Activated CD8-positive, alpha-beta memory T cell treated with anti-CD3 and anti-CD28 coated beads for 4 hours (primary cell): ENCODE data around the gene ALDH18A1.
A peak's percentile ranks its signal among the peaks of the same experiment; 100 is the strongest.
"Not testable (repeated sequence)": the region's sequence is repeated elsewhere in the genome, so short reads cannot be mapped to it uniquely, and the experiment has no call there.

Experiments used
- DNase-seq, 2 donors: peaks; one replicate each; pipeline ENCODE4 v3.0.0-alpha.2; 2020; ENCODE audit warnings: low read depth in 2 of 2

Gene ALDH18A1

GRCh38 chr10:95656291-95657164 lies at the start of gene ALDH18A1:
ALDH18A1 (minus strand) TSS chr10:95656711; CDS start chr10:95653377, 3,334 bp downstream.
- peak; percentile 84 to 88 for DNase-seq

GRCh38 chr10:95698415-95698814 lies 41.9 kb upstream of the ALDH18A1 start:
- DNase-seq = no peak

- DNase-seq = no peak
Observed at GRCh38 chr10:95697429-95697828, 40.9 kb upstream of the ALDH18A1 start.

- DNase-seq = no peak
Observed at GRCh38 chr10:95694665-95695064, 38.2 kb upstream of the ALDH18A1 start.

GRCh38 chr10:95693668-95694534 lies 37.4 kb upstream of the ALDH18A1 start, which contains the start of gene TCTN3:
TCTN3 (minus strand) TSS chr10:95693927; CDS start chr10:95693899, 28 bp downstream.
- DNase-seq = peak; percentile 94 to 96

- DNase-seq = no peak
Observed at GRCh38 chr10:95693071-95693667, 36.7 kb upstream of the ALDH18A1 start.

GRCh38 chr10:95691281-95691680 lies 34.8 kb upstream of the ALDH18A1 start:
- no peak for DNase-seq

GRCh38 chr10:95688648-95689047 lies 32.1 kb upstream of the ALDH18A1 start:
- DNase-seq = no peak

- no peak for DNase-seq
Observed at GRCh38 chr10:95683966-95684365, 27.5 kb upstream of the ALDH18A1 start.

GRCh38 chr10:95675403-95676116 lies 19.0 kb upstream of the ALDH18A1 start:
- DNase-seq = no peak

- DNase-seq = no peak
Observed at GRCh38 chr10:95674643-95675042, 18.1 kb upstream of the ALDH18A1 start.

GRCh38 chr10:95672641-95673040 lies 16.1 kb upstream of the ALDH18A1 start:
- not testable (repeated sequence) for DNase-seq

- no peak for DNase-seq
Observed at GRCh38 chr10:95664543-95664942, 8.0 kb upstream of the ALDH18A1 start.

GRCh38 chr10:95663496-95663895 lies 7.0 kb upstream of the ALDH18A1 start:
- no peak for DNase-seq

GRCh38 chr10:95661818-95662217 lies 5.3 kb upstream of the ALDH18A1 start:
- no peak for DNase-seq

GRCh38 chr10:95660283-95660682 lies 3.8 kb upstream of the ALDH18A1 start:
- no peak for DNase-seq

- no peak for DNase-seq
Observed at GRCh38 chr10:95657250-95657649, 739 bp upstream of the ALDH18A1 start.

- DNase-seq = no peak
Observed at GRCh38 chr10:95655571-95656290, 780 bp downstream of the ALDH18A1 start.

- DNase-seq = no peak
Observed at GRCh38 chr10:95653895-95654294, 2.6 kb downstream of the ALDH18A1 start.

- no peak for DNase-seq
Observed at GRCh38 chr10:95651346-95652060, 5.0 kb downstream of the ALDH18A1 start.
